HG02610 (cell line): Measurements from ENCODE around the gene CCDC66.

ENCODE experiments used
- ATAC-seq: cut with Tn5 transposase; IDR thresholded peaks from one replicate; pipeline ENCODE4 v1.9.1; 2021; ENCODE audit warnings: mild to moderate bottlenecking, moderate library complexity; ENCODE audit not compliant: unreplicated experiment

Gene CCDC66

DNA sequence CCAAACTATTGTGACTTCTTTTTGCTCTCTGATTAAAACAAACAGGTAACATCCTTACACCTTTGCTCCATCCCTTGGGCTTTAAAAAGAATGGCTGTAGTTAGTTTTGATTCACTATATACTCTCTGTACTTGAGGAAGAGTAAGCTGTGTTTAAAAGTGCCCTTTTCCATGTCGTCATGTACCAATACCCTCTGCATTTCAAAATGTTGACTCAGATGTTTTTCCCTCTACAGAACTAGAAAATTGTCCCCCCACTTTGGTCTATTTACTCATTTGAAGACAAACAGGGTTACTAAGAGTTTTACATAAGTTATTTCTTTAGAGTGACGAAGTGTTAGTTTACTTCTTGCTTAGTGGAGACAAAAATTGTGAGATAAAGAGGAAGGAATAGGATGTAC is 63.4 kb downstream of the CCDC66 start:
- ATAC-seq: no peak

DNA sequence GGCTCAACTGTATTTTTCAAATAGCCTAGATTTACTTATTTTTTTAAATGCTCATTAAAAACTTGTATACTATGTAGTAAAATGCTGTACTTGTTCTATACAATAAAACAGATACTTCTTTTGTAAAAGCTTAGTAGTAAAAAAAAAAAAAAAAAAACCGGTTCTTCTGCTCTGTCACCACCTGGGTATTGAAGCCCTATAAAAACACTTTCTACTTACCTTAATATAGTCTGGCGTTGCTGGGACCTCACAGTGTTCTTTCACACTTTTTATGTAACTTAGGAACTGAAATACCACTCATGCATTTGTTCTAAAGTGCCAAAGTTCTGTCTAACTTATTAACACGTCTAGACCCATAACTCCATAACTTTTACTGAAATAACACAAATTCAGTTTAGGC is 64.7 kb downstream of the CCDC66 start:
- ATAC-seq: no peak

DNA sequence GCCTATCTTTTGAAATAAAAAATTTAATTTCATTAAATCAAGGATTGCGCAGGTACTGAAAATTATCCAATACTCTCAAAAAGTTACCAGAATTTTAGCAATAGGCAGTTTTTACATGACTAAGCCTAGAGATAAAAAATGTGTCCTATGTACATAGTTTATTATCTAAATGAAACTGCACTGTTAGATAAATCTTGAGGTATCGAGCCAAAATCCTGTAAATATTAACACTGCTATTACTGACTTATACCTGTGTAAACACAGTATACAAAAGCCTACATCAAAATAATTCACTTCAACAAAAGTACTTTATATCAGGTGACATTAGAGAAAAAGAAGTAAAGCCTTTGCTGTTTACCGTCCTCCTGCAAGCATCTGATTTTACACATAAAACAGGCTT is 65.4 kb downstream of the CCDC66 start:
- no peak for ATAC-seq

DNA sequence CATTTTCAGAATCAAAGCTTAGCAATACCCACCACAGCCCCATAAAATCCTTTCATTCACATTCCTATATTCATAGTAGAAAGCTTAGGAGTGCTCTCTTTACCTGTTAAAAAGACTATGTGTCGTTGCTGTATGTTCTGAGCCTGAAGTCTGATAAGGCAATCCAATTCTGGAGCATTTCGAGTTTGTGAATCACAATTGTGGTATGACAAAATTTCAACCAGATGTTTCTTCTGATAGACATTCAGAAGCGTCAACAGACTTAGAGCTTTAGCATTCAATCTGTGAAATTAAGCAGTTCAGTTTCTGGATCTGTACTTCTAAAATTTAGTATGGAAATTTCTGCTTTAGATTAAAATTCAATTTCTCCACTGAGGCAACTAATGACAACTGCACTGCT is 67.8 kb downstream of the CCDC66 start:
- no peak for ATAC-seq

DNA sequence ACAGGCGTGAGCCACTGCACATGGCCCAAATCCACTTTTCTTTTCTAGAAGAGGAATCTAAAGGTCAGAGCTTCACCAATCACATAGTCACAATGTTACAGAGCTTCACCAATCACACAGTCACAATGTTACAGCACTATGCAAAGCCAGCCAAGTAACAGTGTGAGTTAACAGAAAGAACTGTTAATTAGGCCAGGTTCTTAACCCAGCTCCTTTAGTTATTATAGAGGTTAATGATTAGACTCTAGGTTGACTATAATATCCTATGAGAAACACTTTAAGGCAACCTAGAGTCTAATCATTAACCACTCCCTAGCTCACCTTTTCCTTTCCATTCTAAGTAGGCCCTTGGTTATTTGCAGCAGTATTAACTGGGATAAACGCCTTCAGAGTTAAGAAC is 72.1 kb downstream of the CCDC66 start:
- ATAC-seq: no peak

DNA sequence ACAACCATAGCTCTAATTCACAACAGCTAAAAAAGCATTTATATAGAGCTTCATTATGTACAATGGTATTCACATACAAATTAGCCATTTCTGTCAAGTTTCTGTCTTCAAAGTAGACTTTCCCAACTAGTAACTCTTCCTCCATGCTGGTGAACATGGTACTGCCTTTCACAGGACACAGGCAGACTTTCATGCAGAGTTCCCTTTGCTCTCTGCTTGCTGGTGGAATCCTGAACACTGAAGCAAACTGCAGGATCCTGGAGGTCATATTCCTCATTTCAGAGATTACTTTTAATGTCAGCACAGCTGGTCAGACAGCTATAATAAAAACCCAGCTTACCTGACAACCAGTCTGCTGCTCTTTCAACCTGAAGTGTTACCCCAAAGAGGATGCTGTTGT is 72.5 kb downstream of the CCDC66 start:
- ATAC-seq: no peak

DNA sequence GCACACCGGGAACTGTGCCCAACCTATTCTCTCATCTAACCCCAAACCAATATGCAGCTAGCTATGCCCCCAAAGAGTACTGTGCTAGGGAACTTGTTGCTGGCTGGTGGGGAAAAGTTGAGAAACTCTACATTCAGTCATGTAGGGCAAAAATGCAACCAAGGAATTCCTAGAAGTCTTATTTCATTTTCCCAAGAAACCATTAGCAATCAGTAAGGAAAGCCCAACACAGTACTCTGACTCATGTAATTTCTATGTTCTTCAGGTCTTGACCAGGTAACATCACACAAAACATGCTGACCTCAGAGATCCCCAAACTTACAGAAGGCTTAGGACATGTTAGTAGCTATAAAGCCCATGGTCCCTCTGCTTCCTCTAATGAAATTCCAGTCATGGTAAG is 74.0 kb downstream of the CCDC66 start:
- no peak for ATAC-seq

DNA sequence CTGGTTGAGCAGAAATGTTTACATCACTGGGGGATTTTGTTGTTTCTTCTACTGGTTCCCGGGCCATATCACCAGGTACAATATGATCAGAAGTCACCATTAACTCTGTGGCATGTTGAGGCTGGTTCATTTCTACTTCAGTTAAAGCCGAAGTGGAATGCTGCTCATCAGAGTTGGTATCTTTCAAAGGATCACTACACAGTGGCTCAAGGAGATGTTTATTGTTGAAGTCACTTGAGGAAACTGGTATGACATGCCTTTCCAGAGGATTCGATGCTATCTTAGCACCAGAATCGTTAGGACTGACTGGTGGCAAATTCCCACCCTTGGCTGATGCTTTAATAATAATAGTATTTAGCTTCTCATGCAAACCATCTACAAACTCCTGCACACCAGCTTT is 76.2 kb downstream of the CCDC66 start:
- no peak for ATAC-seq

DNA sequence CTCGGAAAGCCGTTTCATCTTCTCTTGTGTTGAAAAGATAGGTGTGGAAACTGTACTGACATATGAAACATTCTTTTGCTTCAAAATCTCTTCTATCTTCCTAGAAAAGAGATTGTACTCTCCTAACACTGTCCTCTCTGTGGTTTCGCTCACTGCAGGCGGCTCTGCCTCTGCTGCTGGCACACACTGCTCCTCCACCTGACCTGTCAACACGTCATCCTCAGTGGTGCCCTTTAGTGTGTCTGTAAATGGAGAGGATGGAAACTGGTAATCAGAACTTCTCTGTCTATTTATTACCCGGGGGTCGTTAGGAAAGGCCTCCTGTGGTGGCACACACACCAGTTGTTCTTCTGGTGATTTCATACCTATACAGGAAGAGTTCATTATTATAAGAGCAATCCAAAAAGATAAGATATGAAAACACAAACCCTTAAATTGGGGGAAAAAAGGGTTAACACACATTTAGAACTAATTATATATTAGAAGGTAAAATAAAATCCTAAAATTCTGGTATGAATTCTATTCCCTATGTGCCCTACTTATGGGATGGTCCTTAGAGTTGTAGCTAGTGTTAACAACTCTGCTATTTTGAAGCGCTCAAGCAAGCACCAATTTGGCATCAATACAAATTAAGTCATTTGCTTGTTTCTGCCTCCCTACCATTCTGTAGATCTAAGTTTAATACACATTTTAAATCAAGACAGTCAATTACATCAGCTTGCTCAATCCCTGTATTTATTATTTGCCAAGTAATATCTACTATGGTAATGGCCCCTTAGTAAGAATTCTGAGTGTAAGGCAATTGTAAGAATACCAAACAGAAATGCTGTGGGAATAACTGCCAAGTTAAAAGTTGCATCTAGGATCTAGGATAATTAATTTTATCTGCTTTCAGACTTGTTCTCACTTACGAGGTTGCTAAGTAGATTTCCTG is 76.9 kb downstream of the CCDC66 start:
- ATAC-seq: no peak

DNA sequence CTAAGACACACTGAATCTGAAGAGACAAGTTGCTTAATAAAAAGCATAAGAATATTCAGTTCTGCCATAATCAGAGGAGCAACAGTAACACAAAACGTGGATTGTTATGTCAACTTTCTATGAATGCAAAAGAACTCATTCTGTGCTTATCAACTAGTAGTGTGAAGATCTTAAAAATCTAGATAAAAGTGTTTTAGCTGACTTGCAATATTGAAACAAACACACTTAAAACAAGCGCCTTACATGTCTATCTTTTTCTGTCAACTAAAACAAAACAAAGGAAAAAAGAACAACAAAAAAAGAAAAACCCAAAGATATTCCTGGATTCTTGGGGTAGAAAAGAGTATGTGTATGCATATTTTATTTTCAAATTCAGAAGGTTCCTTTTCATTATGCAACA is 88.4 kb downstream of the CCDC66 start:
- no peak for ATAC-seq

DNA sequence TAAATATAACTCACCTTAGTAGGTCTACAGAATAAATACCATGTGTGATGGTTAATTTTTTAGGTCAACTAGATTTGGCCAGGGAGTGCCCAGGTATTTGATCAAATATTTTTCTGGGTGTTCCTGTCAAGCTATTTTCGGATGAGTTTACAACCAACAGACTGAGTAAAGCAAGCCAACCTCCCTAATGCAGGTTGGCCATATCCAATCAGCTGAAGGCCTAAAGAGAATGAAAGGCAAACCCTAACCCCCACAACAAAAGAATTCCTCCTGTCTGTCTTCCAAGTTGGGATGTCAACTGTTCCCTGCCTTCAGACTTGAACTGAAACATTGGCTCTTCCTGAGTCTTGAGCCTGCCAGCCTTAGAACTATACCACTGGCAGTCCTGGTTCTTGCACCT is 97.5 kb downstream of the CCDC66 start:
- ATAC-seq: no peak

DNA sequence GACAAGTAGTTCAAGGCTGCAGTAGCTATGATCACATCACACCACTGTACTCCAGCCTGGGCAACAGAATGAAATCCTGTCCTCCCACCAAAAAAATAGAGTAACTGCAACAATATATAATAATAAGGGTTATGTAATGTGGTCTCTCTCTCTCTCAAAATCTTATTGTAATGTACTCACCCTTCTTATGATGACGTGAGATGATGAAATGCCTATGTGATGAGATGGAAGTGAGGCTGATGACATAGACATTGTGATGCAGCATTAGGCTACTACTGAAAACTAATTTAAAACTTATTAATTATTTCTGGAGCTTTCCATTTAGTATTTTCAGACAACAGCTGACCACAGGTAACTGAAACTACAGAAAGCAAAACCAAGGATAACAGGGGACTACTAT is 98.7 kb downstream of the CCDC66 start:
- no peak for ATAC-seq

DNA sequence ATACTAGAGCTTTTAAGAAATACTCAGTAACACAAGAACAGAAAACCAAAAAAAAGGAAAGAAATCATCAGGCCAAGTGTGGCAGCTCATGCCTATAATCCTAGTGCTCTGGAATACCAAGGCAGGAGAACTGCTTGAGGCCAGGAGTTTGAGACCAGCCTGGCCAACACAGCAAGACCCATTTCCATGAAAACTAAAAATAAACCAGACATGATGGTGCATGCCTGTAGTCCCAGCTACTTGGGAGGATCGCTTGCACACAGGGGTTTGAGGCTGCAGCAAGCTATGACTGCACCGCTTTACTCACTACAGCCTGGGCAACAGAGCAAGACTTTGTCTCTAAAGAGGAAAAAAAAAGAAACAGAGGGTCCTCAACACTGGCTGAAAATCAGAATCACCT is 107.8 kb downstream of the CCDC66 start:
- ATAC-seq: no peak

DNA sequence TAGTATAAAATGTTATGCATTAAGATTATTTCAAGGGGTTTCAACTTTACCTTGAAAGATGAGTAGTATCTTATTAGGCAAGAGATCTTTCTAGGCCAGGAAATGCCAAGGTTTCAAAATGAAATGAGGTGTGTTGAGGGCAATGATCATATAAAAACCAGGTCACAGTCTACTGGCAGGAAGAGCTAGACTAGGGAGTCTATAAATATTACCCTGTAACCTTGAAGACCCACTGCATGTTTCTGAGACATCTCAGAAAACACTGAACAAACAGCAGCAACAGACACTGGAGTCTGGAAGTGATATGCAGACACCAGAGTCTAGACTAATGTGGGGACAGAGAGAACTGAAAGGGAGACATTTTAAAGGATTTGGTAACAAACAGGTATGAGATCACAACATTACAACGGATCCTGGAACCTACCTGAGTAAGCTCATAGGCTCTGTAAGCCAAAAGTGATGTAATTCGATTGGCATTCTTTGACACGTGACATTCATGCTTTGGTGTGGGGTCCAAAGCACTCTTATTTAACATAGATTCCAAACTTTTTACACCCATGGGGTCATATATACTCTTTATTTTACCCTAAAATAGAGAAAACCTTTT is 111.1 kb downstream of the CCDC66 start:
- ATAC-seq: no peak
